OCI-LY7 (cell line): ENCODE data around the gene PCNX2. TPM values are rescaled to one million over a fixed set of nuclear protein-coding genes. Genes with fewer than 3 reads are reported as not detected.

Experiments
- BruUV-seq: library from RNA; stranded (reverse); fragments of 400-500 nt; replicated peaks from 2 replicates; lab custom pipeline; 2021; lab: Mats Ljungman, UMichigan
- CTCF ChIA-PET: fragments of 300-600 bp; sonication (Branson Sonifier 250); formaldehyde crosslinking; loops from one replicate; lab custom pipeline; 2022; ENCODE audit warnings: antibody characterized with exemption; ENCODE audit not compliant: unreplicated experiment; lab: Charles Lee
- POLR2A ChIA-PET: fragments of 300-600 bp; sonication (Branson Sonifier 250); formaldehyde crosslinking; loops from one replicate; lab custom pipeline; 2022; ENCODE audit warnings: antibody characterized with exemption; lab: Charles Lee
- DNase-seq: peaks from one replicate; pipeline ENCODE4 v3.0.0-alpha.2; 2015; ENCODE audit warnings: low spot score
- H2AFZ ChIP-seq: fragments of 200-600 bp; sonication (generic), shearing (Covaris generic); 2 replicates; pipeline ENCODE4 v1.6.1; 2014; ENCODE audit warnings: mild to moderate bottlenecking, antibody characterized with exemption, low read length, moderate library complexity
- H3K27ac ChIP-seq: fragments of 200-600 bp; sonication (generic); 2 replicates; pipeline ENCODE4 v1.5.1; 2014; ENCODE audit warnings: mixed run types, low read depth, mild to moderate bottlenecking, moderate library complexity, low read length, inconsistent platforms; ENCODE audit not compliant: poor library complexity, severe bottlenecking
- H3K36me3 ChIP-seq: fragments of 200-600 bp; sonication (generic); 2 replicates; pipeline ENCODE4 v1.6.1; 2014; ENCODE audit warnings: mild to moderate bottlenecking, antibody characterized with exemption, low read length, moderate library complexity, mixed read lengths; ENCODE audit not compliant: insufficient read depth
- H3K4me1 ChIP-seq: fragments of 200-600 bp; sonication (generic); 2 replicates; pipeline ENCODE4 v1.5.1; 2014; ENCODE audit warnings: mild to moderate bottlenecking, low read length; ENCODE audit not compliant: insufficient read depth, poor library complexity, severe bottlenecking
- H3K4me2 ChIP-seq: fragments of 200-600 bp; sonication (generic); 2 replicates; pipeline ENCODE4 v1.6.1; 2014; ENCODE audit warnings: mild to moderate bottlenecking, low read length
- H3K4me3 ChIP-seq: fragments of 200-600 bp; sonication (generic); 2 replicates; pipeline ENCODE4 v1.5.1; 2014; ENCODE audit warnings: mild to moderate bottlenecking, low read depth, low read length; ENCODE audit not compliant: poor library complexity, severe bottlenecking
- H3K79me2 ChIP-seq: fragments of 200-600 bp; sonication (generic); 2 replicates; pipeline ENCODE4 v1.6.1; 2016; ENCODE audit warnings: low read depth, mild to moderate bottlenecking, low read length, moderate library complexity, mixed read lengths; ENCODE audit not compliant: insufficient read depth
- H3K9me2 ChIP-seq: fragments of 200-600 bp; sonication (generic); 2 replicates; pipeline ENCODE4 v1.6.1; 2016; ENCODE audit warnings: mild to moderate bottlenecking, low read length, mixed read lengths; ENCODE audit not compliant: insufficient read depth
- H3K9me3 ChIP-seq: fragments of 200-600 bp; sonication (generic); 2 replicates; pipeline ENCODE4 v1.6.1; 2014; ENCODE audit warnings: mild to moderate bottlenecking, mixed run types, low read length, mixed read lengths
- H4K20me1 ChIP-seq: fragments of 200-600 bp; sonication (generic); 2 replicates; pipeline ENCODE4 v1.6.1; 2014; ENCODE audit warnings: mild to moderate bottlenecking, antibody characterized with exemption, low read length, moderate library complexity, mixed read lengths; ENCODE audit not compliant: insufficient read depth
- EZH2phosphoT487 ChIP-seq: fragments of 200-600 bp; sonication (generic); IDR thresholded peaks from 2 replicates; pipeline ENCODE4 v1.6.1; 2018; ENCODE audit warnings: low read depth, borderline replicate concordance, mild to moderate bottlenecking, mixed run types, antibody characterized with exemption, low read length, moderate library complexity, mixed read lengths
- intact Hi-C: fragments of 100-400 bp; cut with micrococcal nuclease; formaldehyde crosslinking; loops from one replicate; pipeline ENCODE4 v1.10.0; 2022; ENCODE audit not compliant: unreplicated experiment
- total RNA-seq, 2 experiments: library from RNA; depleted of rRNA in 1 of 2; stranded (reverse); fragments of >200 nt in 1 of 2; shearing (Covaris generic) in 1 of 2; gene quantifications; 2 replicates each; pipeline ENCODE4 v1.2.3, GENCODE V29; 2014 to 2022
- TF ChIP-seq, protein P1 (sequence below): fragments of 200-600 bp; sonication (generic); conservative IDR thresholded peaks from 2 replicates; pipeline ENCODE4 v1.5.1; 2014; ENCODE audit warnings: mild to moderate bottlenecking, antibody characterized with exemption, low read length, moderate library complexity, mixed read lengths

Gene PCNX2
- total RNA-seq, 2 experiments from 2014 or later, result 17.1 to 26.9 TPM

- Histone ChIP-seq H3K9me3 (no peaks in the 10 kb centered on the region), H3K4me2 (no peak overlapping the region), H3K79me2 (no peaks in the 10 kb centered on the region), H2AFZ (no peak overlapping the region), H3K4me3 (no peak overlapping the region), H4K20me1 (no peaks in the 10 kb centered on the region), H3K9me2 (no peaks in the 10 kb centered on the region), H3K4me1 (peaks cover 7% of the 10 kb centered on the region), H3K27ac (no peak overlapping the region), H3K36me3 (no peaks in the 10 kb centered on the region)
- ChIA-PET CTCF (no interaction called here), POLR2A (interaction anchor here (0.6 to 1.5 kb wide), 2 partner anchors 21 to 23 kb away, joined by 4 read pairs; no protein-coding TSS in a partner anchor)
- no peak for DNase-seq
- no peak for TF ChIP-seq EZH2phosphoT487
- TF ChIP-seq, protein P1, sequence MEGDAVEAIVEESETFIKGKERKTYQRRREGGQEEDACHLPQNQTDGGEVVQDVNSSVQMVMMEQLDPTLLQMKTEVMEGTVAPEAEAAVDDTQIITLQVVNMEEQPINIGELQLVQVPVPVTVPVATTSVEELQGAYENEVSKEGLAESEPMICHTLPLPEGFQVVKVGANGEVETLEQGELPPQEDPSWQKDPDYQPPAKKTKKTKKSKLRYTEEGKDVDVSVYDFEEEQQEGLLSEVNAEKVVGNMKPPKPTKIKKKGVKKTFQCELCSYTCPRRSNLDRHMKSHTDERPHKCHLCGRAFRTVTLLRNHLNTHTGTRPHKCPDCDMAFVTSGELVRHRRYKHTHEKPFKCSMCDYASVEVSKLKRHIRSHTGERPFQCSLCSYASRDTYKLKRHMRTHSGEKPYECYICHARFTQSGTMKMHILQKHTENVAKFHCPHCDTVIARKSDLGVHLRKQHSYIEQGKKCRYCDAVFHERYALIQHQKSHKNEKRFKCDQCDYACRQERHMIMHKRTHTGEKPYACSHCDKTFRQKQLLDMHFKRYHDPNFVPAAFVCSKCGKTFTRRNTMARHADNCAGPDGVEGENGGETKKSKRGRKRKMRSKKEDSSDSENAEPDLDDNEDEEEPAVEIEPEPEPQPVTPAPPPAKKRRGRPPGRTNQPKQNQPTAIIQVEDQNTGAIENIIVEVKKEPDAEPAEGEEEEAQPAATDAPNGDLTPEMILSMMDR, result no peak
- intact Hi-C loops, result no loop called here
- BruUV-seq, result no TSS peak
These were observed 20.3 kb upstream of the PCNX2 start for GRCh38 chr1:233315718-233316301.

- intact Hi-C loops, result no loop called here
- H4K20me1 ChIP-seq, result no peaks in the 10 kb centered on the region
- no peaks in the 10 kb centered on the region for H3K4me1 ChIP-seq
- no peak overlapping the region for H3K4me3 ChIP-seq
- no peaks in the 10 kb centered on the region for H3K9me2 ChIP-seq
- H3K79me2 ChIP-seq, result no peaks in the 10 kb centered on the region
- DNase-seq, result no peak
- no peaks in the 10 kb centered on the region for H3K36me3 ChIP-seq
- CTCF ChIA-PET, result no interaction called here
- BruUV-seq, result no TSS peak
- H2AFZ ChIP-seq, result no peak overlapping the region
- TF ChIP-seq, protein P1, result no peak
- TF ChIP-seq EZH2phosphoT487, result no peak
- H3K27ac ChIP-seq, result no peak overlapping the region
- POLR2A ChIA-PET, result interaction anchor here (0.7 kb wide), 1 partner anchor 13 kb away, joined by 3 read pairs; no protein-coding TSS in a partner anchor
- no peak overlapping the region for H3K4me2 ChIP-seq
- H3K9me3 ChIP-seq, result no peaks in the 10 kb centered on the region
These were observed 18.1 kb upstream of the PCNX2 start for GRCh38 chr1:233313434-233314155.
